Transverse colon (tissue), 3 donors: ENCODE data around the gene SKIDA1.

ENCODE experiments used
- EP300 ChIP-seq: sonication (generic); formaldehyde crosslinking; IDR thresholded peaks from one replicate; pipeline ENCODE4 v1.6.1; 2017; ENCODE audit warnings: antibody characterized with exemption, low read depth
- POLR2A ChIP-seq: fragments of 450-650 bp; IDR thresholded peaks from one replicate; pipeline ENCODE4 v1.6.1; 2016; ENCODE audit warnings: antibody characterized with exemption, mild to moderate bottlenecking, moderate library complexity
- TF ChIP-seq, protein P1 (sequence below), 5 experiments: fragments of 200-600 bp in 3 of 5; fragments of 450-650 bp in 2 of 5; sonication (generic) in 3 of 5; IDR thresholded peaks; 1 replicate in 2 of 5; 2 replicates in 3 of 5; pipeline ENCODE4 v1.5.1; 2016 to 2017; ENCODE audit warnings: antibody characterized with exemption in 5 of 5, inconsistent platforms in 3 of 5, mild to moderate bottlenecking in 2 of 5, moderate library complexity in 1 of 5

DNA sequence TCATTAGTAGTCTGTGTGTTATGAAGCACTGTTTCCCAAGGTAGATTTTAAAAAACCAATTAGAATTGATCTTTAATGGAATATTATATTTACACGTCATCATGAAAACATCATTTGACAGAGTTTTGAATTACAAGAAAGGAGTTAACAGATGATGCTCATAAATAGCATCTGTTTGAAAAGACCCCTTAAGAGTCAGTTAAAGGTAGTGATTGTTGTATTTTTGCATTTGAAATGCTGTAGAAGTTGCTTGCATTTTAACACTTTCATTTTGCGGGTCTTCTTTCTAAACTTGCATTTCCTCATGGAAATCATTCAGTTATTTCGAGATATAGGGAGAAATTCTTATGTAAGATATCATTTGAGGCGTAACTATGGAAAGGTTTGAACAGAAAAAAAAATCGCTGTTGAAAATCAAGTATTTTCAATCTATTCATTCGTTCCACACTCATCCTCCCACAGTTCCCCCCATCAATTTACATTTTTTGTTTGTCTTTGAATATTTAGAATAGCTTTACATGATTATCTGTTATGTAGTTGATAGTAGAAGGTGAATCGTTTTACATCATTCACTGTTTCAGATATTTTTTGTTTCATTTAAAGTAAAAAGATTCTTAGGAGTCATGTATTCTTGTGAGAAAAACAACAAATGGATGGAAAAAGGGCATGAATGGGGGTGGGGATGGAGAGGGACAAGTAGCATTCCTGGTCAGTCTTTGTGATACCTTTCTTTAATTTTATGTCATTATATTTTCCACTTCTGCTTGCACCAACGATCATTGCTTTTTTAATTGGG is 3.0 kb upstream of the SKIDA1 start:
- TF ChIP-seq, protein P1, sequence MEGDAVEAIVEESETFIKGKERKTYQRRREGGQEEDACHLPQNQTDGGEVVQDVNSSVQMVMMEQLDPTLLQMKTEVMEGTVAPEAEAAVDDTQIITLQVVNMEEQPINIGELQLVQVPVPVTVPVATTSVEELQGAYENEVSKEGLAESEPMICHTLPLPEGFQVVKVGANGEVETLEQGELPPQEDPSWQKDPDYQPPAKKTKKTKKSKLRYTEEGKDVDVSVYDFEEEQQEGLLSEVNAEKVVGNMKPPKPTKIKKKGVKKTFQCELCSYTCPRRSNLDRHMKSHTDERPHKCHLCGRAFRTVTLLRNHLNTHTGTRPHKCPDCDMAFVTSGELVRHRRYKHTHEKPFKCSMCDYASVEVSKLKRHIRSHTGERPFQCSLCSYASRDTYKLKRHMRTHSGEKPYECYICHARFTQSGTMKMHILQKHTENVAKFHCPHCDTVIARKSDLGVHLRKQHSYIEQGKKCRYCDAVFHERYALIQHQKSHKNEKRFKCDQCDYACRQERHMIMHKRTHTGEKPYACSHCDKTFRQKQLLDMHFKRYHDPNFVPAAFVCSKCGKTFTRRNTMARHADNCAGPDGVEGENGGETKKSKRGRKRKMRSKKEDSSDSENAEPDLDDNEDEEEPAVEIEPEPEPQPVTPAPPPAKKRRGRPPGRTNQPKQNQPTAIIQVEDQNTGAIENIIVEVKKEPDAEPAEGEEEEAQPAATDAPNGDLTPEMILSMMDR (IDR thresholded peaks at IDR 0.05), result no peak
- TF ChIP-seq EP300 (no peak), POLR2A (no peak)
